Progenitor cell of endocrine pancreas (in vitro differentiated cells): ENCODE measurements around the gene RGL2. TPM values are rescaled to one million over a fixed set of nuclear protein-coding genes. Genes with fewer than 3 reads are reported as not detected.

Experiments
- DNase-seq: peaks from one replicate; pipeline ENCODE4 v3.0.0; 2021; ENCODE audit warnings: low spot score; ENCODE audit not compliant: unreplicated experiment
- H3K27ac Mint-ChIP-seq: 2 replicates; pipeline ENCODE4 v1.8.0; 2021; ENCODE audit warnings: mild to moderate bottlenecking, moderate library complexity, mixed read lengths
- H3K27me3 Mint-ChIP-seq: 2 replicates; pipeline ENCODE4 v1.8.0; 2021; ENCODE audit warnings: mixed read lengths
- H3K36me3 Mint-ChIP-seq: 2 replicates; pipeline ENCODE4 v1.8.0; 2022; ENCODE audit warnings: mixed read lengths; ENCODE audit not compliant: insufficient read depth
- H3K4me1 Mint-ChIP-seq: 2 replicates; pipeline ENCODE4 v1.8.0; 2021; ENCODE audit warnings: low read depth, mixed read lengths
- H3K4me3 Mint-ChIP-seq: 2 replicates; pipeline ENCODE4 v1.8.0; 2021; ENCODE audit warnings: low read depth, mild to moderate bottlenecking, moderate library complexity, mixed read lengths
- H3K9me3 Mint-ChIP-seq: 2 replicates; pipeline ENCODE4 v1.8.0; 2021; ENCODE audit warnings: low read depth, mixed read lengths
- CTCF ChIP-seq: fragments of 200-600 bp; sonication (generic); IDR thresholded peaks from one replicate; pipeline ENCODE4 v1.5.0; 2021; ENCODE audit warnings: antibody characterized with exemption, mild to moderate bottlenecking; ENCODE audit not compliant: unreplicated experiment
- total RNA-seq: library from RNA; stranded (reverse); gene quantifications from 2 replicates; pipeline ENCODE4 v1.2.1, GENCODE V29; 2021

The RGL2 gene
- total RNA-seq, 1 donor from 2014 or later = 196 TPM

GRCh38 chr6:33279971-33280511, 18.7 kb downstream of the RGL2 start:
- DNase-seq = peak; percentile 42
- Mint-ChIP-seq H3K4me3 (no peak overlapping the region), H3K27me3 (no peaks in the 10 kb centered on the region), H3K4me1 (peaks cover 9% of the 10 kb centered on the region), H3K36me3 (peaks cover 10% of the 10 kb centered on the region), H3K27ac (no peak overlapping the region), H3K9me3 (no peaks in the 10 kb centered on the region)
- peak; percentile 60 for TF ChIP-seq CTCF

GRCh38 chr6:33279257-33279695, 19.5 kb downstream of the RGL2 start:
- H3K4me1 Mint-ChIP-seq = peaks cover 15% of the 10 kb centered on the region
- no peak for TF ChIP-seq CTCF
- DNase-seq = no peak

GRCh38 chr6:33278810-33279209, 19.9 kb downstream of the RGL2 start:
- H3K4me1 Mint-ChIP-seq = peaks cover 17% of the 10 kb centered on the region
- H3K36me3 Mint-ChIP-seq = peaks cover 16% of the 10 kb centered on the region
- no peaks in the 10 kb centered on the region for H3K27me3 Mint-ChIP-seq
- no peak for DNase-seq
- no peak overlapping the region for H3K4me3 Mint-ChIP-seq
- no peak overlapping the region for H3K27ac Mint-ChIP-seq
- H3K9me3 Mint-ChIP-seq = no peaks in the 10 kb centered on the region
- TF ChIP-seq CTCF = no peak

More at GRCh38 chr6:33279257-33279695, 19.5 kb downstream of the RGL2 start:
- Mint-ChIP-seq H3K9me3 (no peaks in the 10 kb centered on the region), H3K27me3 (no peaks in the 10 kb centered on the region), H3K4me3 (no peak overlapping the region), H3K27ac (no peak overlapping the region), H3K36me3 (peaks cover 16% of the 10 kb centered on the region)

- Mint-ChIP-seq H3K4me1 (peaks cover 19% of the 10 kb centered on the region), H3K9me3 (no peaks in the 10 kb centered on the region), H3K27me3 (no peaks in the 10 kb centered on the region), H3K4me3 (no peak overlapping the region), H3K36me3 (peaks cover 16% of the 10 kb centered on the region), H3K27ac (no peak overlapping the region)
- no peak for TF ChIP-seq CTCF
- DNase-seq = no peak
Observed at GRCh38 chr6:33278392-33278741, 20.4 kb downstream of the RGL2 start.

- no peaks in the 10 kb centered on the region for H3K27me3 Mint-ChIP-seq
- peak overlapping the region; percentile 80 for H3K4me3 Mint-ChIP-seq
- TF ChIP-seq CTCF = peak; percentile 22
- H3K27ac Mint-ChIP-seq = peak overlapping the region; percentile 91
- H3K36me3 Mint-ChIP-seq = peaks cover 15% of the 10 kb centered on the region
- H3K9me3 Mint-ChIP-seq = no peaks in the 10 kb centered on the region
- no peak for DNase-seq
- peaks cover 25% of the 10 kb centered on the region for H3K4me1 Mint-ChIP-seq
Observed at GRCh38 chr6:33277663-33278391, 20.9 kb downstream of the RGL2 start.
